ENCODE data around the gene MAPK8.
"Not testable (repeated sequence)": the region's sequence is repeated elsewhere in the genome, so short reads cannot be mapped to it uniquely, and the experiment has no call there.

The MAPK8 gene

GRCh38 chr10:48277093-48277492, 29.4 kb upstream of the MAPK8 start:
- no peaks in the 10 kb centered on the region for H4K20me1 ChIP-seq (ENCODE audit: insufficient read depth)
- H3K4me3 ChIP-seq (IDR thresholded peaks at IDR 0.05; ENCODE audit: insufficient read depth, low read depth, low read length), result no peak overlapping the region
- H3K4me2 ChIP-seq, result no peak overlapping the region
- H3K79me2 ChIP-seq (ENCODE audit: insufficient read depth, low read depth), result no peaks in the 10 kb centered on the region
- no peaks in the 10 kb centered on the region for H3K36me3 ChIP-seq (ENCODE audit: insufficient read depth)
- H3K4me1 ChIP-seq (ENCODE audit: low read depth, poor library complexity, severe bottlenecking), result no peaks in the 10 kb centered on the region
- H2AFZ ChIP-seq (ENCODE audit: low read depth), result no peak overlapping the region
- H3K27me3 ChIP-seq (ENCODE audit: insufficient read depth, low read depth), result no peaks in the 10 kb centered on the region
- no peak for TF ChIP-seq CTCF (conservative IDR thresholded peaks at IDR 0.05; ENCODE audit: low read depth, low read length)
- H3K9ac ChIP-seq, result no peak overlapping the region
- H3K27ac ChIP-seq, result no peak overlapping the region

GRCh38 chr10:48279081-48279751, 27.3 kb upstream of the MAPK8 start:
- Histone ChIP-seq H3K36me3 (ENCODE audit: insufficient read depth) (no peaks in the 10 kb centered on the region), H3K4me3 (IDR thresholded peaks at IDR 0.05; ENCODE audit: insufficient read depth, low read depth, low read length) (no peak overlapping the region), H3K27me3 (ENCODE audit: insufficient read depth, low read depth) (no peaks in the 10 kb centered on the region), H4K20me1 (ENCODE audit: insufficient read depth) (no peaks in the 10 kb centered on the region), H3K9ac (no peak overlapping the region), H3K27ac (no peak overlapping the region), H2AFZ (ENCODE audit: low read depth) (no peak overlapping the region), H3K4me2 (no peak overlapping the region), H3K4me1 (ENCODE audit: low read depth, poor library complexity, severe bottlenecking) (no peaks in the 10 kb centered on the region), H3K79me2 (ENCODE audit: insufficient read depth, low read depth) (no peaks in the 10 kb centered on the region)
- no peak for TF ChIP-seq CTCF (conservative IDR thresholded peaks at IDR 0.05; ENCODE audit: low read depth, low read length)

- H2AFZ ChIP-seq (ENCODE audit: low read depth); H3K36me3 ChIP-seq (ENCODE audit: insufficient read depth); H3K79me2 ChIP-seq (ENCODE audit: insufficient read depth, low read depth); H4K20me1 ChIP-seq (ENCODE audit: insufficient read depth); H3K9ac ChIP-seq; H3K27me3 ChIP-seq (ENCODE audit: insufficient read depth, low read depth); H3K4me2 ChIP-seq; H3K4me3 ChIP-seq (IDR thresholded peaks at IDR 0.05; ENCODE audit: insufficient read depth, low read depth, low read length); H3K4me1 ChIP-seq (ENCODE audit: low read depth, poor library complexity, severe bottlenecking); H3K27ac ChIP-seq: not testable (repeated sequence)
Observed at GRCh38 chr10:48281697-48282096, 24.8 kb upstream of the MAPK8 start.

- Histone ChIP-seq H3K27ac (no peak overlapping the region), H3K4me3 (IDR thresholded peaks at IDR 0.05; ENCODE audit: insufficient read depth, low read depth, low read length) (no peak overlapping the region), H3K36me3 (ENCODE audit: insufficient read depth) (no peaks in the 10 kb centered on the region), H3K9ac (no peak overlapping the region), H4K20me1 (ENCODE audit: insufficient read depth) (no peaks in the 10 kb centered on the region), H3K79me2 (ENCODE audit: insufficient read depth, low read depth) (no peaks in the 10 kb centered on the region), H3K4me2 (no peak overlapping the region), H3K27me3 (ENCODE audit: insufficient read depth, low read depth) (no peaks in the 10 kb centered on the region), H2AFZ (ENCODE audit: low read depth) (no peak overlapping the region), H3K4me1 (ENCODE audit: low read depth, poor library complexity, severe bottlenecking) (no peaks in the 10 kb centered on the region)
- TF ChIP-seq CTCF (conservative IDR thresholded peaks at IDR 0.05; ENCODE audit: low read depth, low read length), result no peak
Observed at GRCh38 chr10:48282829-48283228, 23.6 kb upstream of the MAPK8 start.

GRCh38 chr10:48284002-48284546, 22.4 kb upstream of the MAPK8 start:
- no peak for TF ChIP-seq CTCF (conservative IDR thresholded peaks at IDR 0.05; ENCODE audit: low read depth, low read length)
- H3K27me3 ChIP-seq (ENCODE audit: insufficient read depth, low read depth), result no peaks in the 10 kb centered on the region
- H3K27ac ChIP-seq, result no peak overlapping the region
- H3K9ac ChIP-seq, result no peak overlapping the region
- no peak overlapping the region for H2AFZ ChIP-seq (ENCODE audit: low read depth)
- no peak overlapping the region for H3K4me3 ChIP-seq (IDR thresholded peaks at IDR 0.05; ENCODE audit: insufficient read depth, low read depth, low read length)
- H3K4me1 ChIP-seq (ENCODE audit: low read depth, poor library complexity, severe bottlenecking), result no peaks in the 10 kb centered on the region
- no peak overlapping the region for H3K4me2 ChIP-seq
- H4K20me1 ChIP-seq (ENCODE audit: insufficient read depth), result no peaks in the 10 kb centered on the region
- H3K79me2 ChIP-seq (ENCODE audit: insufficient read depth, low read depth), result no peaks in the 10 kb centered on the region
- no peaks in the 10 kb centered on the region for H3K36me3 ChIP-seq (ENCODE audit: insufficient read depth)

Data from KMS-11 (cell line).